GM12891 (cell line): Measurements from ENCODE around the gene NHSL2.

ENCODE experiments used
- POLR2A ChIP-seq: IDR thresholded peaks from 2 replicates; pipeline ENCODE4 v1.6.1; 2011; ENCODE audit warnings: low read depth, low read length, control low read depth
- POLR2AphosphoS5 ChIP-seq: IDR thresholded peaks from 2 replicates; pipeline ENCODE4 v1.6.1; 2011; ENCODE audit warnings: low read depth, low read length, control low read depth

DNA sequence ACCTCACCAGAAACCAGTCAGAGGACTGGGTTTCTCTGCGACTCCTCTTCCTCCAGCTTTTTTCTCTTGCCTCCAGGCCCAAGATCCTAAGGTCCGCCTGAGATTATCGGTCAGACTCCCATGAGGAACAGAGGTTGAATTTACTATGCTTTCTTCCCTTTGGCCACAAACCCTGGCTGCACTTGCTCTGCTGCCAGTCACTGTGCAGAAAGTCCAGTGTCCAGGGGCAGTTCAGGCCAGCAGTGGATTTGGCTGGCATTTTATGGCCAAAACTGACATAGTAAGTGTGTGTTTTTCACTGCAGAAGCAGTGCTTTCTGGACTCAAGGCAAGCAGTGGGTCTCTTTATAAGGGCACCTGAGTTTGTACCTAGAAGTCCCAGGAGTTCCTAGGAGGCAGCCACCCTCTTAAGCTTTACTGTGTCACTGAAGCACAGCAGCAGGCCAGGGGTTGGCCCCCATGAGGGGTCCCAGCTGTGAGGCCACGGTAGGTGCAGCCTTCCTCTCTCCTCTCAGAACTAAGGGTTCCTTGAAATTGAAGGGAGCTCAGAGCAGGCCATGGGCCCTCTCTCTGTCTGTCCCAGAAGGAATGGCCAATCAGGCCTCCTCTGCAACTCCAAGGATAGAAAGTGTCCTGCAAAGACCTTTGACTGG lies 217.7 kb downstream of the NHSL2 start:
- TF ChIP-seq POLR2AphosphoS5 (no peak), POLR2A (no peak)
